Measurements from ENCODE around the gene WHAMM.
"Not testable (repeated sequence)": the region's sequence is repeated elsewhere in the genome, so short reads cannot be mapped to it uniquely, and the experiment has no call there.

The WHAMM gene, protein sequence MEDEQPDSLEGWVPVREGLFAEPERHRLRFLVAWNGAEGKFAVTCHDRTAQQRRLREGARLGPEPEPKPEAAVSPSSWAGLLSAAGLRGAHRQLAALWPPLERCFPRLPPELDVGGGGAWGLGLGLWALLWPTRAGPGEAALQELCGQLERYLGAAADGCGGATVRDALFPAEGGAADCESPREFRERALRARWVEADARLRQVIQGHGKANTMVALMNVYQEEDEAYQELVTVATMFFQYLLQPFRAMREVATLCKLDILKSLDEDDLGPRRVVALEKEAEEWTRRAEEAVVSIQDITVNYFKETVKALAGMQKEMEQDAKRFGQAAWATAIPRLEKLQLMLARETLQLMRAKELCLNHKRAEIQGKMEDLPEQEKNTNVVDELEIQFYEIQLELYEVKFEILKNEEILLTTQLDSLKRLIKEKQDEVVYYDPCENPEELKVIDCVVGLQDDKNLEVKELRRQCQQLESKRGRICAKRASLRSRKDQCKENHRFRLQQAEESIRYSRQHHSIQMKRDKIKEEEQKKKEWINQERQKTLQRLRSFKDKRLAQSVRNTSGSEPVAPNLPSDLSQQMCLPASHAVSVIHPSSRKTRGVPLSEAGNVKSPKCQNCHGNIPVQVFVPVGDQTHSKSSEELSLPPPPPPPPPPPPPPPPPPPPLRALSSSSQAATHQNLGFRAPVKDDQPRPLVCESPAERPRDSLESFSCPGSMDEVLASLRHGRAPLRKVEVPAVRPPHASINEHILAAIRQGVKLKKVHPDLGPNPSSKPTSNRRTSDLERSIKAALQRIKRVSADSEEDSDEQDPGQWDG

DNA sequence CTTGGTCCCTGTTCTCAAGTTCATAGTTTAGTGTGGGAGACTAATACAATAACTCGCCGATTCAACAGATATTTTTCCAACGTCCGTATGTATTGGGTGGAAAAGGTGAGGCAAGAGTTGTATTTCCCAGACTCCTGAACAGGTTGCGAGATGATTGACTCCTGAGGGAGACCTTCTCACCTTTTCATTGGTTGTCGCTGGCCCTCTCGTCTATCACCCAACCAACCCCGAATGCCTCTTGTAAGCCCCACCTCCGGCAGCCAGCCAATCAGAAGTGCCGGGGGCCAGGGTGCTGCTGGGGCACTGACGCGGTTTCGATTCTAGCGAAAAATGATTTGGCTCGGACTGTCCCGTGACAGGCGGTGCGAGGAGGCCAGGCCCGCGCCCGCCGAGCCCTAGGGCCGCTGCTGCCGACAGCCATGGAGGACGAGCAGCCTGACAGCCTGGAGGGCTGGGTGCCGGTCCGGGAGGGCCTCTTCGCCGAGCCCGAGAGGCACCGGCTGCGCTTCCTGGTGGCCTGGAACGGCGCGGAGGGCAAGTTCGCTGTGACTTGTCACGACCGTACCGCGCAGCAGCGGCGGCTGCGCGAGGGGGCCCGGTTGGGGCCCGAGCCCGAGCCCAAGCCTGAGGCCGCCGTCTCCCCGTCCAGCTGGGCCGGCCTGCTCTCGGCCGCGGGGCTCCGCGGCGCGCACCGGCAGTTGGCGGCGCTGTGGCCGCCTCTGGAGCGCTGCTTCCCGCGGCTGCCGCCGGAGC, at the start of gene WHAMM:
Gene WHAMM (plus strand): TSS at position 321 of the 753 bp plus-strand sequence. CDS start 99 bp downstream, at position 420.
- TF ChIP-seq, protein P1, sequence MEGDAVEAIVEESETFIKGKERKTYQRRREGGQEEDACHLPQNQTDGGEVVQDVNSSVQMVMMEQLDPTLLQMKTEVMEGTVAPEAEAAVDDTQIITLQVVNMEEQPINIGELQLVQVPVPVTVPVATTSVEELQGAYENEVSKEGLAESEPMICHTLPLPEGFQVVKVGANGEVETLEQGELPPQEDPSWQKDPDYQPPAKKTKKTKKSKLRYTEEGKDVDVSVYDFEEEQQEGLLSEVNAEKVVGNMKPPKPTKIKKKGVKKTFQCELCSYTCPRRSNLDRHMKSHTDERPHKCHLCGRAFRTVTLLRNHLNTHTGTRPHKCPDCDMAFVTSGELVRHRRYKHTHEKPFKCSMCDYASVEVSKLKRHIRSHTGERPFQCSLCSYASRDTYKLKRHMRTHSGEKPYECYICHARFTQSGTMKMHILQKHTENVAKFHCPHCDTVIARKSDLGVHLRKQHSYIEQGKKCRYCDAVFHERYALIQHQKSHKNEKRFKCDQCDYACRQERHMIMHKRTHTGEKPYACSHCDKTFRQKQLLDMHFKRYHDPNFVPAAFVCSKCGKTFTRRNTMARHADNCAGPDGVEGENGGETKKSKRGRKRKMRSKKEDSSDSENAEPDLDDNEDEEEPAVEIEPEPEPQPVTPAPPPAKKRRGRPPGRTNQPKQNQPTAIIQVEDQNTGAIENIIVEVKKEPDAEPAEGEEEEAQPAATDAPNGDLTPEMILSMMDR (IDR thresholded peaks at IDR 0.05; ENCODE audit: insufficient read depth, missing control alignments): peak; percentile 7
- FAIRE-seq (no peak), DNase-seq (ENCODE audit: insufficient read length, low spot score) (peak; percentile 53)

DNA sequence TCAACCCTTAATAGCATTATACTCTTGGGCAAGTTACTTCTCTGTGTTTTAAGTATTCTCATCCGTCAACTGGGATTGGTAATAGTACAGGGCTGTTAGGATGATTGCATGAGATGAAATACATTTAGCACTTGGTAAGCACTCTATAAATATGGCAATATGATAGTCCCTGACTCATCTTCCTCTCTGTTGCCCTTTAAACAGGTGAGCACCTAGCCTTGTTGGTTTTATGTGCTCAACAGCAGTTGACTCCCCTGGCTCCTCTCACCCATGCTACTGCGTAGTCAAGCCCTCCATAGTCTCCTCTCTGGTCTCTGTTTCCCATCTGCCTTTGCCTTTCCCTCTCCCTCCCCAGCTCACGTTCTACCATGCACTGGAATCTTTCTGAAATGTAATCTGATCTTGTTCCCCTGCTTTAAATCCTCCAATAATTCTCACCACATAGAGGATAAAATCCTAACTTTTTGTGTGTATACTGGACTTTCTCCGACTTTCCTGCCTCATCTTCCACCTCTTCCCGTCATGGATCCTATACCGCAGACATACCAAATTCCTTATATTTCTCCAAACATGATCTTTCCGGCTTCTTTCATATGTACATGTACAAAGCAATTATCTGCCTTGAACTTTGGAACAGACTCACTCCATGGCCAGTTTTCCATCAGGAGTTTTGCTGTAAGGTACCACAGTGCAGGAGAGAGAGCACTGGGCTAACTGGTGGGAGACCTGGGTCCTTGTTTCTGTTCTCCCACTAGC, 45.9 kb upstream of the WHAMM start:
- no peak for FAIRE-seq

DNA sequence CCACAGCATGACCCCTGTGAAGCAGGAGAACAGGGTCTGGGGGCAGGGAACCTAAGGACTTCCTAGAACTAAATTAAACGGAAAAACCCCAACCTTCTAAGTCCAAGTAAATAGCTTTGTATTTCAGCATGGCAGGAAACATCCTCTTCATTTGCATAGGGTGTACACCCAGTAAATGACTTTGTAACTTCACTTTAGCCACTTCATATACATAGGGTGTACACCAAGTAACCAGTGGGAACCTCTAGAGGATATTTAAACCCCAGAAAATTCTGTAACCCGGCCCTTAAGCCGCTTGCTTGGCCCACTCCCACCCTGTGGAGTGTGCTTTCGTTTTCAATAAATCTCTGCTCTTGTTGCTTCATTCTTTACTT, 45.3 kb upstream of the WHAMM start:
- no peak for DNase-seq (ENCODE audit: insufficient read length, low spot score)
- TF ChIP-seq, protein P1 (IDR thresholded peaks at IDR 0.05; ENCODE audit: insufficient read depth, missing control alignments): no peak
- no peak for FAIRE-seq

More for the DNA sequence above, 45.9 kb upstream of the WHAMM start:
- TF ChIP-seq, protein P1 (IDR thresholded peaks at IDR 0.05; ENCODE audit: insufficient read depth, missing control alignments): no peak
- DNase-seq (ENCODE audit: insufficient read length, low spot score): no peak

DNA sequence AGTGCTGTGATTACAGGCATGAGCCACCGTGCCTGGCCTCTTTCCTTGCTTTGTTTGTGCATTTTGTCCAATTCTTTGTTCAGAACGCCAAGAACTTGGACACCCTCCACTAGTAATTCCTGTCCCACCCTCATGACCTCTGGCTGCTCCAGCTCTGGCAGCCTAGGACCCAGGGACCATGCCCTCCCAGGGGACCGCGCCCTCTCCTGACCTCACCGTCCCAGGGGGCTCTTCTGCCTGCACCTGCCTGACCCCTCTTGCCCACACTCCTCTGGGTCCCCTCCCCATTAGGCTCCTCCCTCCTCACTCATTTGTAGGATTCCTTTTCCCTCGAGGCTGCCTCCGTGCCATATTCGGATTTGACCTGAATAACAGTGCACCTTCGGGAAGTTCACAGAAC, 44.7 kb upstream of the WHAMM start:
- no peak for FAIRE-seq
- TF ChIP-seq, protein P1 (IDR thresholded peaks at IDR 0.05; ENCODE audit: insufficient read depth, missing control alignments): no peak
- no peak for DNase-seq (ENCODE audit: insufficient read length, low spot score)

DNA sequence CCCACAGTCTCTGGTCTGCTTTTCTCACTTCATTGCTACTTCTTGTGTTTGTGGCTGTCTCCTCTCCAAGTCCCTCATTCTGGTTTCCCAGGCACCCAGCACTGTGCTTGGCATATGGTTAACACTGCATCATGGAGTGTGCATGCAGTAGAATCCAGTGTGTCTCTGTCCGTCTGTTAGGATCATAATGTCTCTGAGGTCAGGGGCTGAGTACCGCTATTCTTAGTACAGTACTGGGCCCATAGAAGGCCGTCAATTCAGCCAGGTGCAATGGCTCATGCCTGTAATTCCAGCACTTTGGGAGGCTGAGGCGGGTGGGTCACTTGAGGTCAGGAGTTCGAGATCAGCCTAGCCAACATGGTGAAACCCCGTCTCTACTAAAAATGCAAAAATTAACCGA, 43.2 kb upstream of the WHAMM start:
- not testable (repeated sequence) for DNase-seq (ENCODE audit: insufficient read length, low spot score); FAIRE-seq

DNA sequence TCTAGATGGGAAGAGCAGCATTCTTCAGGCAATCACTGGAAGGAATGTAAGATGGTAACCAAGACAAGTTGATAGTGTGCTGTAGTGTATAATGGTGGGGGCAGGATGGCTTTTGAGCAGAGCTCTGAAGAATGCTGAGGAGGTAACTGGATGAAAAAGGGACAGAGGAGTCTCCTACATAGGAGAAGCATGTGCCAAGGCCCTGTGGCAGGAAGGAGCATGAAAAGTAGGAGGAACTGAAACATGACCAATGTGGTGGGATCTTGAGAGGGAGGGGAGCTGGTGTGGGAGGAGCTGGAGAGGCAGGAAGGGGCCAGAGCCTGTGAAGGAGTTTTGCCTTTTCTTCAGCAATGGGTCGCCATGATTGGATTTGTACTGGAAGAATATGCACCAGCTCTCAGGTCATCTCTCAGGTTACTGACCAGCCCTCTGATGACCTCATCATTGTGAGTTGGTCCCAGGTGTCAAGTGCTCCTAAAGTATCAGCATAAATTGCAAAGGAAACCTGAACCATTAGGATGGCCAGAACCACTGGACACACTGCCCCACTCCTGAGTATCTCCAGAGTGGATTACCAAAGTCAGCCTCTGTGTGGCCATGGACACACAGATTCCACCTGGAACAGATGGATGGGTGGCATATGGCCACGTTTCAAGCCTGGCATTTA, 42.1 kb upstream of the WHAMM start:
- DNase-seq (ENCODE audit: insufficient read length, low spot score): no peak
- no peak for FAIRE-seq
- TF ChIP-seq, protein P1 (IDR thresholded peaks at IDR 0.05; ENCODE audit: insufficient read depth, missing control alignments): no peak
